Neural progenitor cell (in vitro differentiated cells): ENCODE measurements around the gene FEV. TPM values are rescaled to one million over a fixed set of nuclear protein-coding genes. Genes with fewer than 3 reads are reported as not detected.

Source experiments
- DNase-seq: peaks from one replicate; pipeline ENCODE4 v3.0.0-alpha.2; 2016; ENCODE audit warnings: low spot score
- H2AFZ ChIP-seq: fragments of 200-600 bp; sonication (generic); replicated peaks from 2 replicates; pipeline ENCODE4 v1.6.1; 2016; ENCODE audit warnings: antibody characterized with exemption
- H3F3A ChIP-seq: fragments of 200-600 bp; sonication (generic); 2 replicates; pipeline ENCODE4 v1.6.1; 2016; ENCODE audit warnings: antibody characterized with exemption, low read depth
- H3K27ac ChIP-seq: fragments of 200-600 bp; sonication (generic); 2 replicates; pipeline ENCODE4 v1.5.1; 2016; ENCODE audit warnings: mild to moderate bottlenecking
- H3K27me3 ChIP-seq: fragments of 200-600 bp; sonication (generic); 2 replicates; pipeline ENCODE4 v1.6.1; 2016; ENCODE audit warnings: mild to moderate bottlenecking, moderate library complexity
- H3K36me3 ChIP-seq: fragments of 200-600 bp; sonication (generic); 2 replicates; pipeline ENCODE4 v1.5.1; 2016
- H3K4me1 ChIP-seq: fragments of 200-600 bp; sonication (generic); 2 replicates; pipeline ENCODE4 v1.6.1; 2016; ENCODE audit warnings: mixed run types
- H3K4me2 ChIP-seq: fragments of 200-600 bp; sonication (generic); 2 replicates; pipeline ENCODE4 v1.6.1; 2016
- H3K4me3 ChIP-seq: fragments of 200-600 bp; sonication (generic); 2 replicates; pipeline ENCODE4 v1.5.1; 2016
- H3K79me2 ChIP-seq: fragments of 200-600 bp; sonication (generic); 2 replicates; pipeline ENCODE4 v1.6.1; 2016; ENCODE audit warnings: low read depth
- H3K9ac ChIP-seq: fragments of 200-600 bp; sonication (generic); 2 replicates; pipeline ENCODE4 v1.6.1; 2016
- H3K9me3 ChIP-seq: fragments of 200-600 bp; sonication (generic); 2 replicates; pipeline ENCODE4 v1.5.1; 2016; ENCODE audit warnings: low read depth
- H4K20me1 ChIP-seq: fragments of 200-600 bp; sonication (generic); 2 replicates; pipeline ENCODE4 v1.6.1; 2016; ENCODE audit warnings: low read depth
- H3K27ac Mint-ChIP-seq: 3 replicates; pipeline ENCODE4 v1.8.0; 2021; ENCODE audit warnings: mixed read lengths
- H3K27me3 Mint-ChIP-seq: 2 replicates; pipeline ENCODE4 v1.8.0; 2022; ENCODE audit warnings: low read depth, mild to moderate bottlenecking, inconsistent platforms, moderate library complexity, mixed read lengths; ENCODE audit not compliant: insufficient read depth
- H3K36me3 Mint-ChIP-seq: 3 replicates; pipeline ENCODE4 v1.8.0; 2021; ENCODE audit warnings: mixed read lengths
- H3K4me1 Mint-ChIP-seq: 3 replicates; pipeline ENCODE4 v1.8.0; 2021; ENCODE audit warnings: mixed read lengths
- H3K4me3 Mint-ChIP-seq: 3 replicates; pipeline ENCODE4 v1.8.0; 2021; ENCODE audit warnings: mild to moderate bottlenecking, moderate library complexity, mixed read lengths
- H3K9me3 Mint-ChIP-seq: 3 replicates; pipeline ENCODE4 v1.8.0; 2020; ENCODE audit warnings: mixed read lengths
- CTCF ChIP-seq: fragments of 200-600 bp; sonication (generic); IDR thresholded peaks from 2 replicates; pipeline ENCODE4 v1.5.1; 2017; ENCODE audit warnings: antibody characterized with exemption, mild to moderate bottlenecking
- EZH2 ChIP-seq: fragments of 200-600 bp; sonication (generic); IDR thresholded peaks from 2 replicates; pipeline ENCODE4 v1.6.1; 2017; ENCODE audit warnings: antibody characterized with exemption, mild to moderate bottlenecking, moderate library complexity
- EZH2phosphoT487 ChIP-seq: fragments of 200-600 bp; sonication (generic); IDR thresholded peaks from 2 replicates; pipeline ENCODE4 v1.6.1; 2017; ENCODE audit warnings: antibody characterized with exemption
- total RNA-seq: library from RNA; depleted of rRNA; stranded (reverse); fragments of >200 nt; gene quantifications from 2 replicates; pipeline ENCODE4 v1.2.3, GENCODE V29; 2015; ENCODE audit warnings: low replicate concordance

FEV gene
- total RNA-seq, 1 donor from 2014 or later = not detected

GRCh38 chr2:219010873-219011272, 25.9 kb upstream of the FEV start:
- Mint-ChIP-seq H3K36me3 (no peaks in the 10 kb centered on the region), H3K27ac (no peak overlapping the region), H3K9me3 (no peaks in the 10 kb centered on the region), H3K4me1 (no peaks in the 10 kb centered on the region), H3K27me3 (peaks cover 38% of the 10 kb centered on the region), H3K4me3 (no peak overlapping the region)
- H3K9me3 ChIP-seq = no peaks in the 10 kb centered on the region
- no peak overlapping the region for H3K27ac ChIP-seq
- no peak overlapping the region for H3K4me3 ChIP-seq
- no peak for DNase-seq
- H3K4me2 ChIP-seq = no peak overlapping the region
- H3K4me1 ChIP-seq = no peaks in the 10 kb centered on the region
- no peaks in the 10 kb centered on the region for H4K20me1 ChIP-seq
- H2AFZ ChIP-seq = no peak overlapping the region
- no peak overlapping the region for H3K9ac ChIP-seq
- no peak for TF ChIP-seq CTCF
- no peak for TF ChIP-seq EZH2
- TF ChIP-seq EZH2phosphoT487 = no peak
- H3K36me3 ChIP-seq = no peaks in the 10 kb centered on the region
- no peaks in the 10 kb centered on the region for H3F3A ChIP-seq
- H3K79me2 ChIP-seq = no peaks in the 10 kb centered on the region
- H3K27me3 ChIP-seq = peaks cover 86% of the 10 kb centered on the region

DNA sequence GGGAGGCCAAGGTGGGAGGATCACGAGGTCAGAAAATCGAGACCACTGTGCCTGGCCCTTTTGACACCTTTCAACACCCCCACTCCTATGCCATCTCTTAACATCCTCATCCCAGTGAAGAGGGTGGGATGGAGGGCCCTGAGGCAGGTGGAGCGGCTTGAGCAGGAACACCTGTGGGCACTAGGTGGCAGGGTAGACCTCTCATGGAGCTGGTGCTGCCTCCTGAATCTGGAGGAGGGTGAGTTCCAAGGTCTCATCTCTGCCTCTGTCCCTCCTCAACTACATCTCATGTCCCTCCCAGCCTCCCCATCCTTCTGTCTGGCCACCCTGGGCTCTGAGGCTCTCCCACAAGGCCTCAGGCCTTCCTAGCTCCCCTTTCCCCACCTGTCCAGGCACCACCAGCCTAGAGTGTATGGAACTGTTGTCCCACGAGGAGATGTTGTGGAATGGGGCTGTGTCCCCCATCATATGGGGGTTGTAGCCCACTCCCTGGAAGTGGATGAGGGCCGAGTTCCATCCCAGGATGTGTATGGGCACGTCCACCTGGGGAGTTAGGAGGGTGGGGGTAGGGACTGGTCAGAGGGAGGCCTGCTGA, 25.3 kb upstream of the FEV start:
- Mint-ChIP-seq H3K9me3 (no peaks in the 10 kb centered on the region), H3K36me3 (no peaks in the 10 kb centered on the region), H3K4me1 (no peaks in the 10 kb centered on the region), H3K27ac (no peak overlapping the region), H3K4me3 (no peak overlapping the region), H3K27me3 (peaks cover 40% of the 10 kb centered on the region)
- Histone ChIP-seq H3K27ac (no peak overlapping the region), H3K4me1 (no peaks in the 10 kb centered on the region), H4K20me1 (no peaks in the 10 kb centered on the region), H3K4me3 (no peak overlapping the region), H3K36me3 (no peaks in the 10 kb centered on the region), H3F3A (no peaks in the 10 kb centered on the region), H3K9ac (no peak overlapping the region), H3K4me2 (no peak overlapping the region), H2AFZ (no peak overlapping the region), H3K9me3 (no peaks in the 10 kb centered on the region), H3K79me2 (no peaks in the 10 kb centered on the region), H3K27me3 (peaks cover 87% of the 10 kb centered on the region)
- no peak for TF ChIP-seq EZH2
- TF ChIP-seq CTCF = peak; percentile 52
- peak; percentile 52 for DNase-seq

DNA sequence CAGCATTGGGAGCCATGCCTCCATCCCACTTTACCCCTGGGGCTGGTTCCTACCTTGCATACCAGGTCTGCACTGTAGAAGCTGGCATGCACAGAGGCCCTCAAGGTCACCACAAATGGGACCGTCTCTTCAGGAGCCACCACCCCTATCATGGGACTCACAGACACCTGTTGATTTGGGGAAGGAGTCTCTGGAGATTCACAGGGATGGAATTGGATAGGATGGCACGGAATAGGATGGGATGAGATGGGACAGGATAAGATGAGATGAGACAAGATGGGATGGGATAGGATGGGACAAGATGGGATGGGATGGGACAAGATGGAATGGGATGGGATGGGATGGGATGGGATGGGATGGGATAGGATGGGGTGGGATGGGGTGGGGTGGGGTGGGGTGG, 24.3 kb upstream of the FEV start:
- H3K27me3 Mint-ChIP-seq = peaks cover 41% of the 10 kb centered on the region
- peaks cover 87% of the 10 kb centered on the region for H3K27me3 ChIP-seq

More for the DNA sequence above, 24.3 kb upstream of the FEV start:
- H3K4me1 ChIP-seq = no peaks in the 10 kb centered on the region
- H3K79me2 ChIP-seq = no peaks in the 10 kb centered on the region
- Mint-ChIP-seq H3K4me3 (no peak overlapping the region), H3K36me3 (no peaks in the 10 kb centered on the region), H3K9me3 (no peaks in the 10 kb centered on the region), H3K27ac (no peak overlapping the region), H3K4me1 (no peaks in the 10 kb centered on the region)
- no peaks in the 10 kb centered on the region for H3F3A ChIP-seq
- H3K4me2 ChIP-seq = no peak overlapping the region
- H2AFZ ChIP-seq = no peak overlapping the region
- DNase-seq = no peak
- no peaks in the 10 kb centered on the region for H4K20me1 ChIP-seq
- H3K9ac ChIP-seq = no peak overlapping the region
- TF ChIP-seq EZH2phosphoT487 (no peak), CTCF (no peak), EZH2 (no peak)
- no peaks in the 10 kb centered on the region for H3K36me3 ChIP-seq
- no peak overlapping the region for H3K27ac ChIP-seq
- H3K4me3 ChIP-seq = no peak overlapping the region
- no peaks in the 10 kb centered on the region for H3K9me3 ChIP-seq
